ENCODE data around the gene ZNF500.
"Not testable (repeated sequence)": the region's sequence is repeated elsewhere in the genome, so short reads cannot be mapped to it uniquely, and the experiment has no call there.

ZNF500 gene

GRCh38 chr16:4738370-4738769 is 28.6 kb downstream of the ZNF500 start:
- DNase-seq, result not testable (repeated sequence)

GRCh38 chr16:4737545-4737944 is 29.4 kb downstream of the ZNF500 start:
- no peak for DNase-seq

- DNase-seq, result no peak
Measured at GRCh38 chr16:4736546-4736945, 30.4 kb downstream of the ZNF500 start.

GRCh38 chr16:4734730-4735535 is 32.0 kb downstream of the ZNF500 start:
- DNase-seq, result peak; percentile 95

GRCh38 chr16:4734063-4734729 is 32.8 kb downstream of the ZNF500 start, which contains the start of the genes ANKS3 and DNAAF8:
ANKS3 (minus strand) TSS chr16:4734271; CDS start chr16:4730149, 4,122 bp downstream.
DNAAF8 (plus strand) TSS chr16:4734537; CDS start chr16:4736515, 1,978 bp downstream.
- DNase-seq, result peak; percentile 97

- DNase-seq, result peak; percentile 48
Measured at GRCh38 chr16:4733747-4734062, 33.3 kb downstream of the ZNF500 start.

GRCh38 chr16:4733211-4733742 is 33.7 kb downstream of the ZNF500 start:
- DNase-seq, result no peak

- no peak for DNase-seq
Measured at GRCh38 chr16:4729876-4730275, 37.1 kb downstream of the ZNF500 start.

- no peak for DNase-seq
Measured at GRCh38 chr16:4728676-4729075, 38.3 kb downstream of the ZNF500 start.

GRCh38 chr16:4726616-4727015 is 40.3 kb downstream of the ZNF500 start:
- DNase-seq, result no peak

- DNase-seq, result no peak
Measured at GRCh38 chr16:4724661-4725270, 42.2 kb downstream of the ZNF500 start.

- no peak for DNase-seq
Measured at GRCh38 chr16:4723071-4723767, 43.7 kb downstream of the ZNF500 start.

GRCh38 chr16:4718466-4718865 is 48.5 kb downstream of the ZNF500 start:
- DNase-seq, result no peak

- DNase-seq, result no peak
Measured at GRCh38 chr16:4714996-4715395, 52.0 kb downstream of the ZNF500 start.

GRCh38 chr16:4713663-4714501 is 53.1 kb downstream of the ZNF500 start:
- DNase-seq, result no peak

- DNase-seq, result no peak
Measured at GRCh38 chr16:4709481-4709880, 57.5 kb downstream of the ZNF500 start.

GRCh38 chr16:4706871-4707270 is 60.1 kb downstream of the ZNF500 start:
- DNase-seq, result no peak

GRCh38 chr16:4704913-4705312 is 62.0 kb downstream of the ZNF500 start:
- no peak for DNase-seq

GRCh38 chr16:4704491-4704890 is 62.5 kb downstream of the ZNF500 start:
- DNase-seq, result no peak

- DNase-seq, result no peak
Measured at GRCh38 chr16:4703906-4704305, 63.1 kb downstream of the ZNF500 start.

- DNase-seq, result no peak
Measured at GRCh38 chr16:4702466-4702808, 64.5 kb downstream of the ZNF500 start.
